ENCODE data around the gene SLC6A9. TPM values are rescaled to one million over a fixed set of nuclear protein-coding genes. Genes with fewer than 3 reads are reported as not detected.

SLC6A9 gene
- total and polyA plus RNA-seq, 4 experiments from 2014 or later = 0.75 to 0.84 TPM; not detected in 2

DNA sequence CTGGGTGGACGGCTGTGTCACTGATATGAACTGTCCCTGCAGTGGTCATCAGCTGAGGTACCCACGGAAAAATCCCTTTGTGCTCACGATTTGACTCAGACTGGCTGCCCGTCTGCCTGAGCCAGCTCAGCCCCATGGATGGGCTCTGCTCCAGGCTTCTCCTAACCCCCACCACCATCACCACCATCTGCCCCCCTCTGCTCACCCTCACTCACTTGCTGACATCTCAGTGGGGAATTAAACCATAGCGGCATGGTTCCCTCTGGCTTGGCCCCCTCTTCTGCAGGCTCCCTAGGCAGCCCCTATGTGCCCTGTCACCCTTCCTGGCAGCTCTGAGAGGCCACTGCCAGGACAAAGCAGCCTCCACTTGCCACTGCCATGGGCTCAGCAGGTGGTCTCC lies 17.3 kb downstream of the SLC6A9 start:
- Mint-ChIP-seq H3K36me3 (no peaks in the 10 kb centered on the region), H3K27ac (no peak overlapping the region), H3K9me3 (no peaks in the 10 kb centered on the region), H3K4me3 (no peak overlapping the region), H3K27me3 (no peaks in the 10 kb centered on the region), H3K4me1 (peaks cover 0 to 4% (median 1%) of the 10 kb centered on the region in 4 donors)
- intact Hi-C loops (cut with micrococcal nuclease) = no loop called here
- ChIA-PET CTCF (ENCODE audit: partially characterized antibody) (interaction anchor here (1.4 to 2.0 kb wide), 2 partner anchors 9 to 22 kb away, joined by 5 to 18 read pairs; no protein-coding TSS in a partner anchor), POLR2A (ENCODE audit: partially characterized antibody) (no interaction called here)
- Histone ChIP-seq H3K4me3 (ENCODE audit: low read length in 2 of 2) (no peak overlapping the region), H3K9me3 (ENCODE audit: control insufficient read depth in 1 of 2, low read length in 2 of 2) (no peaks in the 10 kb centered on the region), H3K27me3 (ENCODE audit: insufficient read depth, low read length) (no peaks in the 10 kb centered on the region), H3K27ac (ENCODE audit: low read depth, low read length) (no peak overlapping the region), H3K36me3 (ENCODE audit: insufficient read depth, low read length) (no peaks in the 10 kb centered on the region), H3K4me1 (ENCODE audit: insufficient read depth, low read length) (no peaks in the 10 kb centered on the region)
- DNase-seq = no peak

DNA sequence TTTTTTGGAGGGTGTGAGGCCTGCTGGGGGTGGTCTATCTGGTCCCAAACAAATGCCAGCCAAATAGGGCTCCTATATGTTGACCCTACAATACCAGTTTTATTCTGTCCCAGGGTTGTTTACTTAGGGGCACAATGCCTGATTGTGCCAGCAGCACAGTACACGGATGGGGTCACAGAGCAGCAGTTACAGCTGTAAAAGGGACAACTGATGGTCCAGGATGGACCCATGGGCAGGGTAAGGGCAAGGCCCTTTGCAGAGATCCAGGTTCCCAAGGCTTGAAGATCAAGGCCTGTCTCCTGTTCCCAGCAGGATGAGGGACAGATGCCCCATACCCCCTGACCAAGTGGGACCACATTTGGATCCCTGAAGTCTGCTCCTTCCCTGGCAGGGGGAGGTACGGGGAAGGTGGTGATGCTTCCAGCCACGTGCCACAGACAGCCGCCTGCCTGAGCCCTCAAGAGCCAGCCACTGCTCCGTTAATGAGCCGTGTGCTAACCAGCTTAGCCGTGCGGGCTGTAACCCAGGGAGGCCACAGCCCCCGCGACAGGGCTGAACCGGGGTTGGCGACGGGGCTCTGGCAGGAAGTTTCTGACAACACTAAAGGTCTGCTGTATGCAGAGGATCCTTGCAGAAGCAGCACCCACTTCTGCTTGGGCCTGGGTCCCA lies 18.2 kb downstream of the SLC6A9 start:
- Histone ChIP-seq H3K36me3 (ENCODE audit: insufficient read depth, low read length) (no peaks in the 10 kb centered on the region), H3K27me3 (ENCODE audit: insufficient read depth, low read length) (no peaks in the 10 kb centered on the region), H3K27ac (ENCODE audit: low read depth, low read length) (no peak overlapping the region), H3K4me1 (ENCODE audit: insufficient read depth, low read length) (no peaks in the 10 kb centered on the region), H3K4me3 (ENCODE audit: low read length in 2 of 2) (no peak overlapping the region), H3K9me3 (ENCODE audit: control insufficient read depth in 1 of 2, low read length in 2 of 2) (no peaks in the 10 kb centered on the region)
- no peak overlapping the region for H3K4me3 Mint-ChIP-seq
- H3K9me3 Mint-ChIP-seq = no peaks in the 10 kb centered on the region
- H3K27ac Mint-ChIP-seq = no peak overlapping the region
- H3K4me1 Mint-ChIP-seq = peaks cover 0 to 4% (median 1%) of the 10 kb centered on the region in 4 donors
- no peaks in the 10 kb centered on the region for H3K27me3 Mint-ChIP-seq
- no peaks in the 10 kb centered on the region for H3K36me3 Mint-ChIP-seq
- DNase-seq = no peak
- POLR2A ChIA-PET (ENCODE audit: partially characterized antibody) = no interaction called here
- intact Hi-C loops (cut with micrococcal nuclease) = no loop called here
- CTCF ChIA-PET (ENCODE audit: partially characterized antibody) = interaction anchor here (1.4 to 2.0 kb wide), 4 partner anchors 8 to 36 kb away, joined by 3 to 18 read pairs (median 5); no protein-coding TSS in a partner anchor

DNA sequence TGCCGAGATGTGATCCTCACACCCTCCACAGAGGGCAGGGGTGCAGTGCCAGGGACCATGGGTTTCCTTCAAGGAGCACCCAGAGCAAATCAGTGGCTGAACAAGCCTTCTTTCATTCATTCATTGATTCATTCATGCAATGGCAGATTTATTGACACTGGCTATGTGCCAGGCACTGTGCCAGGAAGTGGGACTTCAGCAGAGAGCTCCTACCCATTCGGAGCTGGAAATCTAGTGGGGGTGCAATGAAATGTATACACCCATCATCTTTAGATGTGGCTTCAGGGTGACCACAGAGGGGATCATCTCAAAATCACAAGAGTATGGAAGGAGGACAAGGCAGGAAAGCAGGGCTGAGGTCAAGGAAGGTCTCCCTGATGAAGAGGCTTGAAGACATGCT lies 18.9 kb downstream of the SLC6A9 start:
- no peaks in the 10 kb centered on the region for H3K9me3 ChIP-seq (ENCODE audit: control insufficient read depth in 1 of 2, low read length in 2 of 2)
- H3K4me3 ChIP-seq (ENCODE audit: low read length in 2 of 2) = no peak overlapping the region
- no peak overlapping the region for H3K27ac Mint-ChIP-seq
- H3K9me3 Mint-ChIP-seq = peaks cover 0 to 2% (median 0%) of the 10 kb centered on the region in 8 donors
- H3K36me3 Mint-ChIP-seq = no peaks in the 10 kb centered on the region
- peaks cover 0 to 4% (median 1%) of the 10 kb centered on the region in 4 donors for H3K4me1 Mint-ChIP-seq
- no peak overlapping the region for H3K4me3 Mint-ChIP-seq
- CTCF ChIA-PET (ENCODE audit: partially characterized antibody) = interaction anchor here (1.4 to 4.3 kb wide), 3 partner anchors 24 to 36 kb away, joined by 3 to 19 read pairs (median 5); no protein-coding TSS in a partner anchor
- H3K27ac ChIP-seq (ENCODE audit: low read depth, low read length) = no peak overlapping the region
- no peaks in the 10 kb centered on the region for H3K4me1 ChIP-seq (ENCODE audit: insufficient read depth, low read length)
- POLR2A ChIA-PET (ENCODE audit: partially characterized antibody) = interaction anchor here (0.9 kb wide), 1 partner anchor 22 kb away, joined by 3 read pairs; no protein-coding TSS in a partner anchor
- H3K27me3 ChIP-seq (ENCODE audit: insufficient read depth, low read length) = no peaks in the 10 kb centered on the region
- DNase-seq = no peak
- no peaks in the 10 kb centered on the region for H3K36me3 ChIP-seq (ENCODE audit: insufficient read depth, low read length)
- no peaks in the 10 kb centered on the region for H3K27me3 Mint-ChIP-seq
- intact Hi-C loops (cut with micrococcal nuclease) = no loop called here

DNA sequence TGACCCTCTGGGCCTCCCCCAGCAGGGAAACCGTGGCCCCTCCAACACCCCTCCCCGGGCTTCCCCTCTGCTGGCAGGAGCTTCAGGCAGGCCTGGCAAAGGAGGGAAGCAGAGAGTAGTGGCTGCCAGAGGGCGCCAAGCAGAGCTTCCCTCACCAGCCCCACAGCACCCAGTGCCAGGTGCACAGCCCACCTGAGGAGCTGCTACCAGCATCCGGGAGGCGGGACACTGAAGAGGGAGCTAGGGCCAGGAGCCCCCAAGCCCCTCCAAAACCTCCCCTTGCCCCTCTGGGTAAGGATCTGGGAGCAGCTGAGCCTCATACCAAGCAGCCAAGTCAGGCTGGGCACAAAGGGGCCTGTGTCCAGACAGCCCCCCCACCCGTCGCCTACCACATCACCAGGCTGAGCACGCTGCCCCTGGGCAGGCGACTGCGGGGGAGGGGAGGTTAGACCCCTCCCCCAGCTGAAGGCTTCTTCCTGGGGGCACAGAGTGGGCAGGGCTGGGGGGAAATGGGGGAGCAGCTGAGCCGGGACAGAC lies 20.3 kb downstream of the SLC6A9 start:
- Histone ChIP-seq H3K27ac (ENCODE audit: low read depth, low read length) (no peak overlapping the region), H3K9me3 (ENCODE audit: control insufficient read depth in 1 of 2, low read length in 2 of 2) (no peaks in the 10 kb centered on the region), H3K4me1 (ENCODE audit: insufficient read depth, low read length) (no peaks in the 10 kb centered on the region), H3K4me3 (ENCODE audit: low read length in 2 of 2) (no peak overlapping the region), H3K36me3 (ENCODE audit: insufficient read depth, low read length) (no peaks in the 10 kb centered on the region), H3K27me3 (ENCODE audit: insufficient read depth, low read length) (no peaks in the 10 kb centered on the region)
- H3K4me3 Mint-ChIP-seq = no peak overlapping the region
- POLR2A ChIA-PET (ENCODE audit: partially characterized antibody) = no interaction called here
- H3K27me3 Mint-ChIP-seq = no peaks in the 10 kb centered on the region
- peaks cover 0 to 2% (median 0%) of the 10 kb centered on the region in 8 donors for H3K9me3 Mint-ChIP-seq
- no peak overlapping the region for H3K27ac Mint-ChIP-seq
- CTCF ChIA-PET (ENCODE audit: partially characterized antibody) = interaction anchor here (1.2 to 4.3 kb wide), 2 partner anchors 25 to 36 kb away, joined by 3 to 19 read pairs; no protein-coding TSS in a partner anchor
- intact Hi-C loops (cut with micrococcal nuclease) = no loop called here
- peaks cover 0 to 4% (median 1%) of the 10 kb centered on the region in 4 donors for H3K4me1 Mint-ChIP-seq
- no peaks in the 10 kb centered on the region for H3K36me3 Mint-ChIP-seq
- DNase-seq = no peak

DNA sequence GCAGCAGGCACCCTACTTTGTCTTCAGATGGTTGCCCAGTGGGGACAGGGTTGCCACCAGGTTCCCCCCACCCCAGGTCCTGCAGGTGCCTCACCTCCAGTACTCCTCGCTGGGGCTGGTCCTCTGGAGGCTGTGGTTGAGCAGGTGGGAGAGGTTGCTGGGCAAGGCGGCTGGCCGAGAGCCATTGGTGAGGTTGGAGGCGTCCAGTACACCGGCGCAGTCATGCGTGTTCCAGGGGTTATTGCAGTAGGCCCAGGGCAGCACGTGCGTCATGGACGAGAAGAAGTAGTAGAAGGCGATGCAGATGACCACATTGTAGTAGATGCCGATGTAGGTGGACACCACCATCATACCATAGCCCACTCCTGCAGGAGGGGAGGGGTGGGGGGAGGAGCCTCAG lies 23.0 kb downstream of the SLC6A9 start:
- Mint-ChIP-seq H3K27ac (peak overlapping the region in 1 of 7 donors; percentile 68), H3K36me3 (no peaks in the 10 kb centered on the region), H3K4me1 (peaks cover 0 to 4% (median 2%) of the 10 kb centered on the region in 4 donors), H3K9me3 (peaks cover 0 to 2% (median 0%) of the 10 kb centered on the region in 8 donors), H3K4me3 (no peak overlapping the region), H3K27me3 (no peaks in the 10 kb centered on the region)
- no peak for DNase-seq
- H3K4me1 ChIP-seq (ENCODE audit: insufficient read depth, low read length) = no peaks in the 10 kb centered on the region
- intact Hi-C loops (cut with micrococcal nuclease) = no loop called here
- H3K9me3 ChIP-seq (ENCODE audit: control insufficient read depth in 1 of 2, low read length in 2 of 2) = no peaks in the 10 kb centered on the region
- ChIA-PET CTCF (ENCODE audit: partially characterized antibody) (interaction anchor here (0.8 to 10.2 kb wide), 5 partner anchors 8 to 41 kb away, joined by 3 to 225 read pairs (median 6); partner anchors contain the start of gene SLC6A9), POLR2A (ENCODE audit: partially characterized antibody) (no interaction called here)
- H3K27ac ChIP-seq (ENCODE audit: low read depth, low read length) = no peak overlapping the region
- H3K4me3 ChIP-seq (ENCODE audit: low read length in 2 of 2) = no peak overlapping the region
- no peaks in the 10 kb centered on the region for H3K27me3 ChIP-seq (ENCODE audit: insufficient read depth, low read length)
- H3K36me3 ChIP-seq (ENCODE audit: insufficient read depth, low read length) = no peaks in the 10 kb centered on the region

DNA sequence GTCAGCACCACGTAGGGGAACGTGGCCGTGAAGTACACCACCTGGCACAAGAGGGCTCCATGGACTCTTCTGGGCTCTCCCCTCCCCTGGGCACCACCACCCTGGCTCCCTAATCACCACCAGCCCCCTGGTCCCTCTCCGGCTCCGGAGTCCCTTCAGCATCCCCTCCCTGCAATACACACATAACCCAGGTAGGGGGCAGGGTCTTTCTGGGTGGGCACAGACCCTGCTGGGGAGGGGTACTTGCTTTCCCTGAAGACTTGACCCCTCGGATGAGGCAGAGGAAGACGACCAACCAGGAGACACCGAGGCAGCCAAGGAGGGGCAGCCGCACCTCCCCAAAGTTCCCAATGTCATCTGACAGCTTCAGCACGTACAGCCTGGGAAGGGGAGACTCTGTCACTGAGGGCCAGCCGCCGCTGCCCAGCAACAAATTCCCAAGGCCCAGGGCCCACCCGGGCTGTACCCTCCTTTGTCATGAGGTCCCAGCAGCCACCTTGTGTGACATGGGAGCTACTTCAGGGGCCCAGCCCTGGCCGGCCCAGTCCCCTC lies 28.6 kb downstream of the SLC6A9 start:
- Histone ChIP-seq H3K27me3 (ENCODE audit: insufficient read depth, low read length) (no peaks in the 10 kb centered on the region), H3K36me3 (ENCODE audit: insufficient read depth, low read length) (no peaks in the 10 kb centered on the region), H3K27ac (ENCODE audit: low read depth, low read length) (no peak overlapping the region), H3K4me1 (ENCODE audit: insufficient read depth, low read length) (no peaks in the 10 kb centered on the region), H3K9me3 (ENCODE audit: control insufficient read depth in 1 of 2, low read length in 2 of 2) (no peaks in the 10 kb centered on the region), H3K4me3 (ENCODE audit: low read length in 2 of 2) (no peak overlapping the region)
- intact Hi-C loops (cut with micrococcal nuclease) = no loop called here
- Mint-ChIP-seq H3K27me3 (no peaks in the 10 kb centered on the region), H3K4me3 (no peak overlapping the region), H3K36me3 (no peaks in the 10 kb centered on the region), H3K27ac (no peak overlapping the region), H3K4me1 (peaks cover 0 to 2% (median 0%) of the 10 kb centered on the region in 4 donors), H3K9me3 (peaks cover 0 to under 1% (median 0%) of the 10 kb centered on the region in 8 donors)
- ChIA-PET CTCF (ENCODE audit: partially characterized antibody) (interaction anchor here (2.1 to 10.2 kb wide), 2 partner anchors 30 to 45 kb away, joined by 9 to 225 read pairs; partner anchors contain the start of gene SLC6A9), POLR2A (ENCODE audit: partially characterized antibody) (no interaction called here)
- DNase-seq = no peak

DNA sequence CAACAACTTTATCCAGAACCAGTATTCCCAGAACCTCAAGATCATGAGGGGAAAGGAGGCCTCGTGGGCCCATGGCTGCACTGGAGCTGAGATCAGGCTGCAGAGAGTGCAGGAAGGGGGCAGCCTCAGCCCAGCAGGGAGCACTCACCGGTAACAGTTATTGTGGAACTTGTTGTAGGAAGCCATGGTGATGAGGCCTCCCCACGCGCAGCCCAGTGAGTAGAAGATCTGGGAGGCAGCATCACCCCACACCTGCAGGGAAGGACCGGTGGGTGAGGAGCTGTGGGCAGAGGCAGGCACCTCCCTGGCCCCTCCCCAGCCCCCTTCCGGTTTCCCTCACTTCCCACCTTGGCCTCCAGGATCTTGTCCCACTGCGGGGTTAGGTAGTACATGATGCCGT lies 29.1 kb downstream of the SLC6A9 start:
- H3K4me3 ChIP-seq (ENCODE audit: low read length in 2 of 2) = no peak overlapping the region
- CTCF ChIA-PET (ENCODE audit: partially characterized antibody) = interaction anchor here (2.1 to 10.2 kb wide), 2 partner anchors 31 to 46 kb away, joined by 9 to 225 read pairs; partner anchors contain the start of gene SLC6A9
- Mint-ChIP-seq H3K27me3 (no peaks in the 10 kb centered on the region), H3K4me1 (peaks cover 0 to 2% (median 0%) of the 10 kb centered on the region in 4 donors), H3K36me3 (no peaks in the 10 kb centered on the region), H3K27ac (no peak overlapping the region), H3K9me3 (no peaks in the 10 kb centered on the region), H3K4me3 (no peak overlapping the region)
- no peaks in the 10 kb centered on the region for H3K27me3 ChIP-seq (ENCODE audit: insufficient read depth, low read length)
- no peaks in the 10 kb centered on the region for H3K9me3 ChIP-seq (ENCODE audit: control insufficient read depth in 1 of 2, low read length in 2 of 2)
- POLR2A ChIA-PET (ENCODE audit: partially characterized antibody) = no interaction called here
- H3K4me1 ChIP-seq (ENCODE audit: insufficient read depth, low read length) = no peaks in the 10 kb centered on the region
- intact Hi-C loops (cut with micrococcal nuclease) = no loop called here
- no peaks in the 10 kb centered on the region for H3K36me3 ChIP-seq (ENCODE audit: insufficient read depth, low read length)
- no peak for DNase-seq
- no peak overlapping the region for H3K27ac ChIP-seq (ENCODE audit: low read depth, low read length)
